GM12865 (cell line): Measurements from ENCODE around the gene TRIO.
"Not testable (repeated sequence)": the region's sequence is repeated elsewhere in the genome, so short reads cannot be mapped to it uniquely, and the experiment has no call there.

Source experiments
- DNase-seq: peaks from one replicate; pipeline ENCODE4 v3.0.0; 2010; ENCODE audit warnings: low read depth
- H3K4me3 ChIP-seq: 2 replicates; pipeline ENCODE4 v1.5.1; 2011; ENCODE audit warnings: mild to moderate bottlenecking, low read depth, low read length, control low read depth
- CTCF ChIP-seq: IDR thresholded peaks from 2 replicates; pipeline ENCODE4 v1.5.1; 2011; ENCODE audit warnings: low read length, control low read depth, low read depth, inconsistent platforms; ENCODE audit not compliant: insufficient read depth; ENCODE audit errors: missing control alignments

TRIO gene

GRCh38 chr5:14426521-14426920, 283.4 kb downstream of the TRIO start:
- TF ChIP-seq CTCF = no peak
- no peak for DNase-seq
- no peak overlapping the region for H3K4me3 ChIP-seq

GRCh38 chr5:14428302-14429081, 285.4 kb downstream of the TRIO start:
- no peak for DNase-seq
- no peak overlapping the region for H3K4me3 ChIP-seq
- no peak for TF ChIP-seq CTCF

- no peak for DNase-seq
- no peak overlapping the region for H3K4me3 ChIP-seq
- no peak for TF ChIP-seq CTCF
These were observed 286.2 kb downstream of the TRIO start for GRCh38 chr5:14429101-14430050.

GRCh38 chr5:14431534-14431933, 288.4 kb downstream of the TRIO start:
- no peak for TF ChIP-seq CTCF
- H3K4me3 ChIP-seq = no peak overlapping the region
- DNase-seq = no peak

GRCh38 chr5:14432931-14433589, 289.9 kb downstream of the TRIO start:
- TF ChIP-seq CTCF = no peak
- no peak for DNase-seq
- no peak overlapping the region for H3K4me3 ChIP-seq

- no peak overlapping the region for H3K4me3 ChIP-seq
- no peak for DNase-seq
These were observed 292.3 kb downstream of the TRIO start for GRCh38 chr5:14435481-14435880.

GRCh38 chr5:14436122-14436521, 293.0 kb downstream of the TRIO start:
- not testable (repeated sequence) for H3K4me3 ChIP-seq, DNase-seq

More at GRCh38 chr5:14435481-14435880, 292.3 kb downstream of the TRIO start:
- no peak for TF ChIP-seq CTCF
